ENCODE data around the gene BMPER. TPM values are rescaled to one million over a fixed set of nuclear protein-coding genes. Genes with fewer than 3 reads are reported as not detected.

Gene BMPER
- total and polyA plus RNA-seq, 2 donors from 2014 or later: 0.60 to 0.80 TPM

- Histone ChIP-seq H3K27me3 (ENCODE audit: control insufficient read depth, insufficient read depth, low read length) (no peaks in the 10 kb centered on the region), H3K36me3 (ENCODE audit: control insufficient read depth in 2 of 3, insufficient read depth in 3 of 3, low read length in 3 of 3) (no peaks in the 10 kb centered on the region), H3K4me3 (ENCODE audit: low read length in 3 of 3) (no peak overlapping the region), H3K4me1 (ENCODE audit: control insufficient read depth in 2 of 3, insufficient read depth in 2 of 3, low read depth in 1 of 3, low read length in 3 of 3) (no peaks in the 10 kb centered on the region), H3K27ac (ENCODE audit: low read depth in 2 of 2, low read length in 2 of 2) (no peak overlapping the region), H3K9ac (ENCODE audit: low read length in 3 of 3) (no peak overlapping the region), H3K9me3 (ENCODE audit: control insufficient read depth in 2 of 3, insufficient read depth in 1 of 3, low read length in 3 of 3) (no peaks in the 10 kb centered on the region)
- TF ChIP-seq, protein P1, sequence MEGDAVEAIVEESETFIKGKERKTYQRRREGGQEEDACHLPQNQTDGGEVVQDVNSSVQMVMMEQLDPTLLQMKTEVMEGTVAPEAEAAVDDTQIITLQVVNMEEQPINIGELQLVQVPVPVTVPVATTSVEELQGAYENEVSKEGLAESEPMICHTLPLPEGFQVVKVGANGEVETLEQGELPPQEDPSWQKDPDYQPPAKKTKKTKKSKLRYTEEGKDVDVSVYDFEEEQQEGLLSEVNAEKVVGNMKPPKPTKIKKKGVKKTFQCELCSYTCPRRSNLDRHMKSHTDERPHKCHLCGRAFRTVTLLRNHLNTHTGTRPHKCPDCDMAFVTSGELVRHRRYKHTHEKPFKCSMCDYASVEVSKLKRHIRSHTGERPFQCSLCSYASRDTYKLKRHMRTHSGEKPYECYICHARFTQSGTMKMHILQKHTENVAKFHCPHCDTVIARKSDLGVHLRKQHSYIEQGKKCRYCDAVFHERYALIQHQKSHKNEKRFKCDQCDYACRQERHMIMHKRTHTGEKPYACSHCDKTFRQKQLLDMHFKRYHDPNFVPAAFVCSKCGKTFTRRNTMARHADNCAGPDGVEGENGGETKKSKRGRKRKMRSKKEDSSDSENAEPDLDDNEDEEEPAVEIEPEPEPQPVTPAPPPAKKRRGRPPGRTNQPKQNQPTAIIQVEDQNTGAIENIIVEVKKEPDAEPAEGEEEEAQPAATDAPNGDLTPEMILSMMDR (IDR thresholded peaks at IDR 0.05; ENCODE audit: borderline replicate concordance, extremely low read depth, insufficient read depth): no peak
- no peak for DNase-seq
- intact Hi-C loops (cut with DNase I): no loop called here
- no peak for FAIRE-seq
These were observed 31.2 kb upstream of the BMPER start for GRCh38 chr7:33873981-33874750.

GRCh38 chr7:33874943-33875342 lies 30.4 kb upstream of the BMPER start:
- TF ChIP-seq, protein P1 (IDR thresholded peaks at IDR 0.05; ENCODE audit: borderline replicate concordance, extremely low read depth, insufficient read depth): no peak
- intact Hi-C loops (cut with DNase I): no loop called here
- Histone ChIP-seq H3K36me3 (ENCODE audit: control insufficient read depth in 2 of 3, insufficient read depth in 3 of 3, low read length in 3 of 3) (no peaks in the 10 kb centered on the region), H3K4me1 (ENCODE audit: control insufficient read depth in 2 of 3, insufficient read depth in 2 of 3, low read depth in 1 of 3, low read length in 3 of 3) (no peaks in the 10 kb centered on the region), H3K27ac (ENCODE audit: low read depth in 2 of 2, low read length in 2 of 2) (no peak overlapping the region), H3K9me3 (ENCODE audit: control insufficient read depth in 2 of 3, insufficient read depth in 1 of 3, low read length in 3 of 3) (no peaks in the 10 kb centered on the region), H3K27me3 (ENCODE audit: control insufficient read depth, insufficient read depth, low read length) (no peaks in the 10 kb centered on the region), H3K9ac (ENCODE audit: low read length in 3 of 3) (no peak overlapping the region), H3K4me3 (ENCODE audit: low read length in 3 of 3) (no peak overlapping the region)
- DNase-seq (peak in 2 of 5 donors; percentile 17 to 34), FAIRE-seq (no peak)

- peak in 1 of 5 donors; percentile 38 for DNase-seq
- intact Hi-C loops (cut with DNase I): no loop called here
These were observed 28.6 kb upstream of the BMPER start for GRCh38 chr7:33876596-33877274.

More at GRCh38 chr7:33876596-33877274, 28.6 kb upstream of the BMPER start:
- TF ChIP-seq, protein P1 (IDR thresholded peaks at IDR 0.05; ENCODE audit: borderline replicate concordance, extremely low read depth, insufficient read depth): no peak
- Histone ChIP-seq H3K9ac (ENCODE audit: low read length in 3 of 3) (no peak overlapping the region), H3K36me3 (ENCODE audit: control insufficient read depth in 2 of 3, insufficient read depth in 3 of 3, low read length in 3 of 3) (no peaks in the 10 kb centered on the region), H3K4me1 (ENCODE audit: control insufficient read depth in 2 of 3, insufficient read depth in 2 of 3, low read depth in 1 of 3, low read length in 3 of 3) (no peaks in the 10 kb centered on the region), H3K9me3 (ENCODE audit: control insufficient read depth in 2 of 3, insufficient read depth in 1 of 3, low read length in 3 of 3) (no peaks in the 10 kb centered on the region), H3K27me3 (ENCODE audit: control insufficient read depth, insufficient read depth, low read length) (no peaks in the 10 kb centered on the region), H3K4me3 (ENCODE audit: low read length in 3 of 3) (no peak overlapping the region), H3K27ac (ENCODE audit: low read depth in 2 of 2, low read length in 2 of 2) (no peak overlapping the region)
- FAIRE-seq: no peak
